H1 (cell line): ENCODE results near the gene SLC35D3.

Experiments
- CEBPB ChIP-seq: IDR thresholded peaks from 2 replicates; pipeline ENCODE4 v1.6.1; 2012; ENCODE audit warnings: low read depth, low read length
- POLR2A ChIP-seq, 2 experiments: IDR thresholded peaks; 1 replicate in 1 of 2; 2 replicates in 1 of 2; pipeline ENCODE4 v1.6.1; 2011; ENCODE audit warnings: low read depth in 2 of 2, low read length in 2 of 2, mild to moderate bottlenecking in 2 of 2; ENCODE audit errors: control extremely low read depth in 1 of 2
- RXRA ChIP-seq: IDR thresholded peaks from 2 replicates; pipeline ENCODE4 v1.6.1; 2011; ENCODE audit warnings: low read depth, mild to moderate bottlenecking, low read length, moderate library complexity; ENCODE audit not compliant: insufficient read depth
- TF ChIP-seq, protein P1 (sequence below): IDR thresholded peaks from 2 replicates; pipeline ENCODE4 v1.6.1; 2012; ENCODE audit warnings: low read length, inconsistent platforms

DNA sequence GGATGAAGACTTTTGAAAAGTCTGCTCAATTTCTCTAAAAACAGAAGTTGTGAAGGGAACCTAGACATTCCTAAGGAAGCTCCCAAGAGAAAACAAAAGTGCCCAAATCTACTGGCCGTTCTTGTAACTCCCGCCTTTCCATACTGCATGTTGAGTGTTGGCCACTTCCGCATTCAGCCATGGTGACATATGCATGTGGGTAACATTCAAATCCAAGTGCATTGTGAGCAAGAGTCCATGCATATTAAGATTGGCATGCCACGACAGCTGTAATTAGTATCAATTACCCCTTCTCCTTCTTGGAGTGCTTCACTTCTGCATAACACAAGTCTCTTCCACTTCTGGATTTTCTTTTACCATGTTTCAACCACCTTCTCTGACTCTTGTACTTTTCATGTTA, 8.4 kb downstream of the SLC35D3 start:
- TF ChIP-seq POLR2A (IDR thresholded peaks at IDR 0.05; ENCODE audit: control extremely low read depth in 1 of 2, low read depth in 2 of 2, low read length in 2 of 2) (no peak), CEBPB (no peak), RXRA (no peak)
- TF ChIP-seq, protein P1, sequence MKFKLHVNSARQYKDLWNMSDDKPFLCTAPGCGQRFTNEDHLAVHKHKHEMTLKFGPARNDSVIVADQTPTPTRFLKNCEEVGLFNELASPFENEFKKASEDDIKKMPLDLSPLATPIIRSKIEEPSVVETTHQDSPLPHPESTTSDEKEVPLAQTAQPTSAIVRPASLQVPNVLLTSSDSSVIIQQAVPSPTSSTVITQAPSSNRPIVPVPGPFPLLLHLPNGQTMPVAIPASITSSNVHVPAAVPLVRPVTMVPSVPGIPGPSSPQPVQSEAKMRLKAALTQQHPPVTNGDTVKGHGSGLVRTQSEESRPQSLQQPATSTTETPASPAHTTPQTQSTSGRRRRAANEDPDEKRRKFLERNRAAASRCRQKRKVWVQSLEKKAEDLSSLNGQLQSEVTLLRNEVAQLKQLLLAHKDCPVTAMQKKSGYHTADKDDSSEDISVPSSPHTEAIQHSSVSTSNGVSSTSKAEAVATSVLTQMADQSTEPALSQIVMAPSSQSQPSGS = no peak
